ELR (cell line): ENCODE measurements around the gene SERGEF.

Experiments
- DNase-seq: peaks from one replicate; pipeline ENCODE4 v3.0.0-alpha.2; 2015; ENCODE audit warnings: low read depth

SERGEF gene

DNA sequence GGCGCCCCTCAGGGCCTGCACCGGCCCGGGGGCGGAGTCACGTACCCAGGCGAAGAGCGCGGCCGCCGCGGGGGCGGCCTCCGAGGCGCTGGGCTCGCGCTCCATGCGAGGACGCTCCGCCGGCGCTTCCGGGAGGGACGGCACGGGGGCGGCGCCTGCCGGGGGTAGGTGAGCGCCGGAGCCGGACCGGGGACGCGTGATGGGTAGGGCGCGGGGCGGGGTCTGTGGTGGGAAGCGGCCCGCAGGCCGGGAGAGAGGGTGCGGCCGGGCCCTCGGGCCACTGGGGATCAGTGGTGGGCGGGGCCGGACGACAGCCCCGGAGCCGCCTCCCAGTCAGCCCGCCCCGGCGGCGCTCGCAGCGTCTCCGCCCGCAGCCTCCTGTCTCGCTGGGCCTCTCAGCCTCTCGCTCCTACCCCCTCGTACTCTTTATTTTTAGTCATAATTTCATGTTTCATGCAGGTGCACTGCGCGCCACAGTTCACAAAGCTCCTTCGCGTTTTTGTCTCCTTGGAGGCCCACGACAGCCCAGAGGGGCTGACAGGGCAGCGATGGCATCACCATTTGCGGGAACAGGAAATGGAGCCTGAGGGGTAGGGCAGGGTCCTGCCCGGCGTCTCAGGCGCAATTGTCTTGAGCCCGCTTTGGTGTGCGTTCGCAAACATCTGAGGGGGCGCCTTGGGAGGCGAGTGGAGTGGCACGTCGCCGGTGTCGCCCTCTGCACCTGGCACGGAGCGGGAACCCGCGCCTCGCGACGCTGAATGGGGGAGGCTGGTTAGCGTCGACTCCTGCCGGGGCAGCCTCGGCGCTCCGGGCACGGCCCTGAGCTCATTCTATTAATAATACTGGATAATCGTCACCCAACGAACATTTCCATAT lies at the start of gene SERGEF:
SERGEF (minus strand) TSS at position 142 of the 876 bp plus-strand sequence; CDS start at position 105, 37 bp downstream.
- peak; percentile 92 for DNase-seq

DNA sequence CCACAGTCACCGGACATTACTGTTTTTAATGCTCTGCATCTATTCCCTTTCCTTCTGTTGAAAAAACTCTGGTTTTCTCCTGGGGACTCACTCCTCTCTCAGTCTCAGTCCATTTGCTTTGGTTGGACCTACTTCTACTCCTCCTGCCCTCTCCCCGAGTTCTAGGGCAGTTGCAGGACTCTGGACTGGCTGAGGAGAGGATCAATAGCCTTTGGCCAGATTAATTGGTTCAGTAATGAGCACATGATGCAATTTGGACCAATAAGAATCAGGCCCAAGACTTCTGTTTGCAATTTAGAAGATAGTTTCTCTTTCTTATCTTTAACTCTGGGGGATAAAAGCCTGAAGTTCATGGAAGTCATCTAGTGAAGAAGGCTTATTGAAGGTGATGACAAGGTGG lies 48.5 kb upstream of the SERGEF start:
- no peak for DNase-seq

DNA sequence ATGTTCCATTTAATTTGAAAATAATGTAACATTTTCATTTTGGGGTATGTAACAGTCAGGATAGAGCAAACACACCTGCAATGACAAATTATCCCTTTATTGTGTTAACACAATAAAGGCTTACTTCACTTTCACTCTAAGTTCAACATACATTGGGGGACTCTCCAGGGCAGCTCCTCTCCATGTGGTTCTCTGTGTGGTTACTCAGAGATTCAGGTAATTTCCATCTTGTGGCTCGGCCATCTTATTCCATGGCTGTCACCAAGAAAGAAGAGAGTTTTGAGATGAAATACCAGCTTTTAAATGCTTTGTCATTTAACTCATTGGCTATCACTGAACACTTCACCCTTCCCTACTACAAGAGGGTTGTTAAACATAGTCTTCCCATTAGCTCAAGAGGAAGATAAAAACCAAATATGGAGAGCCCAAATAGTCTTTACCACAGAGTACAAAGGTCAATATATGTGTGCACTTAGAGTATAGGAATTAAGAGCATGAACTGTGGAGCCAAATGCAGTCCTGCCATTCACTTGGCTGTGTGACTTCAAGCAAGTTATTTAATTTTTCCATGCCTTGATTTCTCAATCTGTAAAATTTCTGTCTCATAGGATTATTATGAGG lies 43.8 kb upstream of the SERGEF start:
- no peak for DNase-seq

DNA sequence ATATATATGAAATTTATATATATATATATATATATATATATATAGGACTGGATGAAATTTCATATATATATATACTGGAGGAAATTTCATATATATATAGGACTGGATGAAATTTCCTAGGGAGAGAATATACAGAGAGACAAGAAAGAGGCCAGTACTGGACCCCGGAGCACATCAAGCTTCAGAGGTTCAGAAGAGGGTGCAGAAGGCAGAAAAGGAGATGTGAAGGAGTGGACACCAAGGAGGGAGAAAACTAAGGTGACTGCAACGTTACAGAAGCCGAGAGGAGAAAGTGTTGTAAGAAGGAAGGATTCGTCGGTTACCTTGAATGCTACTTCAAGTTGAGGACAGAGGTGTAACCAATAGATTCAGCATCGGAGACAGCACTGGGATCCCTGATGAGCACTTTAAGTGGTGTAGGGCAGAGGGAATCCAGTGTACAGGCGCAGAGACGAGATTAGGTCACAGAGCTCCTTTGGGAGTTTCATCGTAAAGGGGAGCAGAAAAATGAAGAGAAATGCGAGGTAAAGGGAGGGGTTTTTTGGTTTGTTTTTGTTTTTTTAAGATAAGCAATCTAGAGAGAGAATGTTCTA lies 41.8 kb upstream of the SERGEF start:
- DNase-seq, result no peak

DNA sequence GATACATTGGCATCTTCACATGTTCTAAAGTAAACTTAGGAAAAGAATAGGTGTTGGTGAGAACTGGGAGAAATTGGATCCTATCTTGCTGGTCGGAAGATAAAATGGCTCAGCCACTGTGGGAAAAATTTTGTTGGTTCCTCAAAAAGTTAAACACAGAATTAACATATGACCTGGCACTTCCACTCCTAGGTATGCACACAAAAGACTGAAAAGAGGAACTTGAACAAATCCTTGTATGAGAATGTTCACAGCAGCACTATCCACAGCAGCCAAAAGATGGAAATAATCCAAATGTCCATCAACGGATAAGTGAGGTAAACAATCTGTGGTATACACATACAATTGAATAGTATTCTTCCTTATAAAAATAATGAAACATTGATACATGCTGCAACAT lies 38.0 kb upstream of the SERGEF start:
- no peak for DNase-seq

DNA sequence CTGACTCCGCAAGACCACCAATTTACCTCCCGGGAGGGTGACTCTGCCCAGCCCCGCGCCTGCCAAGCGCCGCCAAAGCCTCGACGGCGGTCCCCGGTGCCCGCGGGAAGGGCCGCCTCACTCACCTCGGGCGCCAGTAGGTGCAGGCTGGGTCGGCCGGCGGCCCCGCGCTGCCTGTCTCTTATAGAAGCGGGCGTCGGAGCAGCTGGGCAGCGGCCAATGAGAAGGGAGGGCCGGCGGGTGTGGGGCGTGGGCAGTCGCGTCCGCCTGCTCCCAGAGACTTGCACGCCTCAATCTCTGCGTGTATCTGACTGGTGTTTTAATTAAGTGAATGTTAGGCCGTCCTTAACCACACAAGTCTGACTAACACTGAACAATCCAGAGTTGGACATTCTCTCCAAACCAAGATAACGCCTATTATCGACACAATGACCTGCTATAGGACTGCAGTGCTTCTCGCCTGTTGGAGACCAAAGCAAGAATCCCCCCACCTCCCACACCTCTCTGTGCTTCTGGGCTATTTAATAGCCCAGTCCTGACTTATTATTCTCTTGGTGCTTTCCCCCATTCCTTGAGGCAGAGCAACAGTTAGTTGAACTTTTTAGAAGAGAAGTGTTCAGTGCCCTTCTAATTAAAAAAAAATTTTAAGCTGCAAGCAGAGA lies 33.4 kb upstream of the SERGEF start, which contains the start of gene TPH1:
TPH1 (minus strand) TSS at position 154 of the 662 bp plus-strand sequence. CDS start 5,507 bp downstream, outside the sequence.
- peak; percentile 24 for DNase-seq

DNA sequence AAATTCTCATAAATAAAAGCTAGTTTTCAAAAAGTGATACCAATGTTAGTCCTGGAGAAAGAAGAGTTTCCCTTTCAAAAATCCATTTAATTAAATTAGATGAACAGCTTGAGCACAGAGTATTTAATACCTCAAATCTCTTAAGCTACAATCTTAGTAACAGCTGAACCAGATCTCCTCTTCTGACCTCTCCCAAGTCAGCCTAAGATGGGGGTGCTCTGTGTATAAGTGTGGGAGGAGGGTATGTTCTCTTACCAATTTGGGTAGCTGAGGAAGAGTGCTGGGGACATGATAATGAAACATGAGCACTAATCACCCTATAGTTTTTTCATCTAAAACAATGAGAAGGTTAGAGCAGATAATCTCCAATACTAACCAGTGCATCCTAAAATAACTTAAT lies 23.6 kb upstream of the SERGEF start:
- DNase-seq, result no peak

DNA sequence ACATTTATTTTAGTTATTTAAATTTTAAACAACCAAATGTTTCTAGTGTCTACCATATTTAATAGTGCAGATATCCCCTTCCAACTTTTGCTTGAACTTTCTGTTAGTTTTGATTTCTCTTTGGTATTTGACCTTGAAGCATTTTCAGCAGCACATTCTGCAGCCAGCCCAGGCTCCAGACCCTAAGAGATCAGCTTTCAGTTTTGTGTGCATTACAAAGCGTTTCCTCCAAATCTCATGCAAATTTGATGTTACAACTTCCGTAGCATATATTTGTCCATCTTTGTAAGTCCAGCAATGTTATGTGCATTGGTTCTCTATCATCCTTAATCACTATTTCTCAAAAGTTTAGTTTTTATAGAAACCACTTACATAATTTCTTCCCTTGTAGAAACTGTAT lies 14.6 kb upstream of the SERGEF start:
- DNase-seq, result no peak

DNA sequence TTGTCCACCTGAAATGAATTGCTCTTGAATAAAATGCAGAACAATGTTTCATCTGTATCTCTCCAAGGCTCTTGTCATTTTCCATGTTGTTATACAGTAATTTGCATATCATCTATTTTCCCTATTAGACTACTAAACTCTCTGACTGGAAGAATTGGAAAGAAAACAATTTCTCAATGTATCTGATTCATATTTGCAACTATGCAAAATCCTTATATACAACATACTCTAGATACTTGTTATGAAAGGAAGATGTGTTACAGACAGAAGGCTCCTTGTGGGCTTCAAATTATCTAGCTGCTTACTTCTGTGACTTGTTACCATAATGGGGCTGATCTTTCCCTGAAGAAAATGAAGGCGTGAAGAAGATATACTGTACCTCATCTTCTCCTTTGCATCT lies 9.6 kb upstream of the SERGEF start:
- no peak for DNase-seq

DNA sequence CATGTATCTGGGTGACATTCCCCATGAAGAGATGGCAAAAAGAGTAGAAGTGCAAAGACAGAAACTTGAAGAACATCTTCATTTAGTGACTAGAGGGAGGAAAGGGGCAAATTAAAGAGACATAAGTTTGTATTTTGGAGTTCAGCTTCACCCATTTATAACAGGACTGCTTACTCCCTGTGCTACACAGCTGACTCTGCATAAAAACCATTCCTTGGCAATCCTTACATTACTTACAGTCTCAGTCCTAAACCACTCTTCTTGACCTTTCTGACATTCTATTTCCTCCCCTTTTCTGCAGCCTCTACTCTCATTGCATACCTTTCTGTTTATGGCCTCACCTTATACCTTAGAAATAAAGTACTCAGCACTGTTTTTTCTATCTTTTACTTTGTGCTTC lies 6.8 kb upstream of the SERGEF start:
- DNase-seq, result no peak

DNA sequence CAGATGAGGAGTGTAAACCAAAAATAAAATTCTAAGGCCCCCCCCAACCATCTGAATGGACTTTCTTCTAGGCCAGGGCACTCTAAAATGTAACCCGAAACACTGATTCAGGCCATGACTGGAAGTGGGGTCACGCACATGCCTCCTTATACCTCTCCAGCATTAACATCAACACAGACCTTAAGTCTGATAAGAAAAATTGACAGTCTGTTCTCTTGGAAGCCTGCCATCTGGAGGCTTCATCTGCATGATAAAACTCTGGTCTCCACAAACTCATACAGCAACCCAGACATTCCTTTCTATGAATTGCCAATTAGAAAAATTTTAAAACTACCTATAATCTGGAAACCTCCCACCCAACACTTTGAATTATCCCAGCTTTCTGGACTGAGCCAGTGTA lies 3.9 kb upstream of the SERGEF start:
- no peak for DNase-seq

DNA sequence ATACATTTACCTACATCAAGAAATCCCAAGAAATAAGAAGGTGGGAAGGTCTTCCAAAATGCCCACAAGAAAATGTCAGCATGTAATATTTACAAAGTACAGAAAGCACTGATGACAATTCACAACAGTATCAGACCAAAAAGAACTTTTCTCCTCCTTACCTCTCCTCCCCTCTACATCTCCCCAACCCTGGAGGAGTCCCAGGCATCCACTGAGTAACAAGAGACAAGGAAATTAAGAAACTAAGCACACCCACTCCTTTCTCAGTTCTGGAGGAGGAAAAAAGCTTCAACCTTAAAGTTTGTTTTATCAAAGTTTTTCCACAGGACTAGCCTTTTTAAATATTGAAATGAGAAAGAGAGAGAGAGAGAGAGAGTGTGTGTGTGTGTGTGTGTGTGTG lies 2.0 kb upstream of the SERGEF start:
- DNase-seq, result no peak

DNA sequence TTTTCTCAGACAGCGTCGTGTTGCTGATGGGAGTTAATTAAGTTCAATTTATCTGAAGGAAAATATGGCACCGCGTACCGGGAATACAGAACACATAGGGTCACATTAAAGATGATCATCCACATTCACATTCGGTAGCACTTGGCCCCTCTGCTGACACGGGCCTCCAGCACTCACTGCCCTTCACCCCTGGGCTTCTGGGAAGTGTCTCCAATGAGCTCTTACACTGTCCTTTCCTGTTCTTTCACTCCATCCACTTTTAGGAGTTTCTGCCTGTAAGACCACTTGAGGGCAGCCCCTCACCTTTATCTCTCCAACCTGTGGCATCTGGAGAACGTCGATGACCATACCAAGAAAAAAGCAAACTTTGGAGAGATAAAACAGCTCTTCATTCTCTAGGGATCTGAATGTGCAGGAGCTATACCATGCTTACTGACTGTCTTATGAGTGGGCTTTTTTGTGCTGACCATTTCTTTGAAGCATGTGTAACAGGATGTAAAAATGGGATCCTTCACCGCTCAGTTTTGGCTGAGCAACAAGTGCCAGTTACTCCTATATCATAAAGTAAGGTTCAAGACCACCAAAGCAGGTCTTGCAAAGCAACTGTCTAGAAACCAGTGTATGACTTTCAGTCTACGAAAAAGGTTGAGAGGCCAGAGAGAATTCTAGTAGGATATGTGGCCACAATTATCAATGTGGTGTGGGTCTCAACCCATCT lies 1.1 kb upstream of the SERGEF start:
- DNase-seq, result peak; percentile 9

DNA sequence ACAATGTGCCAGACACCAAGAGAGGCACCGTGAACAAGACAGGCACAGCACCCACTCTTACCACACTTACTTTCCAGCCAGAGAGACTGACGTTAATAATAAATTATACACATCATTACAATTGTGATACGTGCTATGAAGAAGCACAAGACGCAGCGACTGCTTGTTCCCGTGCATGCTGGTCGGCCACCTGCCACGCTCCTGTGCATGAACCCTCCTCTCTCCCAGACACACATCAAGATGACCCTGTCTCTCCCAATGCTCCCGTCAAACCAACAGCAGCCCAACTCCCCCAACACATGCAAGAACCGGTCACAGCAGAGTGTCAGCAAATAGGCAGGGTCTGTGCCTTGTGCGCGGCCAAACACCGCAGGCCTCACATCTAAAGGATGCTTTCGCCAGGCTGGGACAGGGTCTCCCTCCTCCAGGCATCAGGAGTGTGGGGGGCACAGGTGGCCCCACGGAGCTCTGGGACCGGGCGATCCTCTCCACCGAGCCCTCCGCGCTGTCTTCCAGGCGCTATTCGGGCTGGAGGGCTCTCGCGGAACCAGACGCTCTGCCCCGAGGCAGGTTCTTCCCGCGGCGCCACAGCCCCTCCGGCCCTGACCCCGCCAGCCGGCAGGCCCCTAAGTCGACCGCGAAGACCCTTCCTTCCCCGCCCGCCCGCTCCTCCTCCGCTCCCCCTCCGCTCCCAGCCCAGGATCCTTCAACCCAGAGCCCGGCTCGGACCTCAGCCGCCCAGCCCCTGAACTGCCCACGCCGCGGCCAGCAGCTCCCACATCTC lies 533 bp downstream of the SERGEF start:
- peak; percentile 29 for DNase-seq

DNA sequence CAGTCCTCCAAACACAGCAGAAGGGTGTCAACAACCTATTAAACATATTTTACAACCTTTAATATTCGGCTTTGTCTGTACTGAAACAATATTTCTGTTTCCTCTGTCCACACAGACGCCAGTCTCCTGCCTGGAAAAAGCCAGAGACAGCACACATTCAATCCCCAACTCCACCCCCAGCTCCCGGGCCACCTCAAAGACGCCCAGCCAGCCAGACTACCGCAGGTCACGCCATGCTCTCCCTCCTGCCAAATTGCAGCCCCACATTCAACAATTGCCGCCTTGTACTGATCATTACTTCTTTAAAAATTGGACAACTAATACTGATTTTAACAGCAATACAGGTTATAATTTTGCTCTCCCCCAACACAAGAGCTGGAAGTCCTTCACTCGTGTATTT lies 1.2 kb downstream of the SERGEF start:
- no peak for DNase-seq

DNA sequence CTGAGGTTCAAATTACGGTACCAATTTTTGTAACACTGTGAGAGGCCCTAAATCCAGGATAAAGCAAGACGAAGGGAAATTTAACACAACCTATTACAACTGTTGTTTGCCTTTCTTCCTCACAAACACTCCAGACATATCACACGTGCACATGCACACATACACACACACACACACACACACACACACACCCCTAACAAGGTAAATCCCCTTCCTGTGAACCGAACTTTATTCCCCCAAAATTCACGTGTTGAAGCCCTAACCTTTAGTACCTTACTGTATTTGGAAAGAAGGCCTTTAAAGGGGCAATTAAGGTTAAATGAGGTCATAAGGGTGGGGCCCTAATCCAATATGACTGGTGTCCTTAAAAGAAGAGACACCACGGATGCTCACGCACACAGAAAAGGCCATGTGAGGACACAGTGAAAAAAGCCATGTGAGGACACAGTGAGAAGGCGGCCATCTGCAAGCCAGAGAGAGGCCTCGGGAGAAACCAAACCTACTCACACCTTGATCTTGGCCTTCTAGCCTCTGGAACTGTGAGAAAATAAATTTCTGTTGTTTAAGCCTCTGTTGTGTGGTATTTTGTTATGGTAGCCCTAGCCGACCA lies 1.8 kb downstream of the SERGEF start:
- no peak for DNase-seq

DNA sequence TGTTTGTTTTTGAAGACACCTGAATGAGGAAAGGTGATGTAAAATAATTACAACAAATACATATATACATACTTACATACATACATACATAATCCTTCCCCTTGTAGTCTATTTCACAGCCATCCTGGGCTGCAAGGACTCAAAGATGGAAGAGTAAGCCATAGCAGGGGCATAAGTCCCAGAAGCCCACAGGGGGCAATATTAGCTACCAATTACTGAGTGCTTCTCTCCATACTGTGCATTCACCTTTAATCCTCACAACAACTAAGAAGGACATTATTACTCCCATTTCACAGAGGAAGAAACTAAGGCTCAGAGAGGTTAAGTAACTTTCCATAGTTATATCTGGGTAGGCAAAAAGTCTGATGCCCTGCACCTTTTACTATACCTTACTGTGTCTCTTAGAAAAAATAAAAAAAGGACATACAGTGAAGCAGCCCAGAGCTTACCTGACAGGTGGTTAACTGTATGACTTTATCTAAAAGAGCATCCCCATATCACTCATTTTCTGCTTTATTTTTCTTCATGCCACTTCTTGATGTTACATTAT lies 2.7 kb downstream of the SERGEF start:
- no peak for DNase-seq

DNA sequence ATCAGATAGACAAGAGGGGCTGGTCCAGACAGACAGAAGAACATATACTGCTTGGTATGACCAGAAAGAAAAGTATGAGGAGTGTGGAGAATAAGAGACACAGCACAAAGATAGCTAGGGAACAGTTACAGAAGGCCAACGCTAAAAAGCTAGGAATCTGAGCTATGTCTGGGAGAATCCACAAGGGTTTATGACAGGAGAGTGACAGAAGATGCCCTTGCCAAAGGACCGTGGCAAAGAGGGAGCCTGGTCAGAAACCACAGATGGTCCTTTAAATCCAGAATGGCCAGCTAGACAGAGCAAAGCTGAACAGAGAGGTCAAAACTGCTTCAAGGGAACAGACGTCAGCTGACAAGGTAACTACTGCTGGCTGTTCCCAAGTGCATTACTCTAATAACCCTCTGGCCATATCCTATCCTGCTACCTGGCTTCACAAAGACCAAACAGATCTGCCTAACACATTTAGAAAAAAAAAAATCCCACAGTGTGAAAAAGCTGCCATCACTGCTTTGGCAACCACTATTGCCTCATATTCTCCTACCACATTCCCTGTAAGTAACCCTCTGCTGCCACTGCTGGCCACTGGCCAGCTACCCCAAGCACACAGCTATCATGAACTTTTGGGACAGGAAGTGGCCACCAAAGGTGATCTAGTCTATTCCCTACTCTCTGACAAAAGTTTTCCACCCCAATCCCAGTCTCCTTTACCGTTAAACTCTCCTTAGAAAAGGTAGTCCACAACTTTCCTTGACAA lies 7.3 kb downstream of the SERGEF start:
- DNase-seq, result no peak

DNA sequence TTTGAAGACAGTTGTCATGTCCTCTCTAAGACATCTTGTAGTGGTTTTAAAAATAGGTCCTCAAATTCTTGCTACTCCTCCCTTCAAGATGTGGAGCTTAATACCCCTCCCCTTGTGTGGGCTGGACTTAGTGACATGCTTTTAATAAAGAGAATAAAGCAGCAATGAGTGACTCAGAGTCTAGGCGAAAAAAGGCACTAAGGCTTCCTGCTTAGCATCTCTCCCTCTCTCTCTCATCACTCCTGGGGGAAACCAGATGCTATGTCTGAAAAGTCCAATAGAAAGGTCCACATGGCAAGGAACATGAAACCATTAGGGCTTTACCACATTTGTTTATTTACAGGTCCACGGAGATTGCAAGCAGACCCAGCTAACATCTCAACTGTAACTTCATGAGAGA lies 11.7 kb downstream of the SERGEF start:
- DNase-seq, result no peak

DNA sequence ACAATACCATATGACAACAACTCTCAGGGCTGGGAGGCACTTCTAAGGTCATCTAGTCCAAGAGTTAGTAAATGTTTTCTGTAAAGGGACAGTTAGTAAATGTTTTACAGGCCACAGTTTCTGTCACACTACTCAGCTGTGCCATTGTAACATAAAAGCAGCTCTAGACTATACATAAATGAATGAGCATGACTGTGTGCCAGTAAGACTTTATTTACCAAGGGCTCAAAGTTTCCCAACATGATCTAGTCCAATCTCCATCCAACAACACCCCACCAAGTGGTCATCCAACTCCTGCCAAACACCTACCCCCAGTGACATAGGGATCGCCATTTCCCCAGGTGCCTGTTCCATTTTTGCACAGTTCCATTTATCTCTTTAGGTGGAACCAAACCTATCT lies 12.1 kb downstream of the SERGEF start:
- DNase-seq, result no peak
